Occipital lobe (tissue), 2 donors: Measurements from ENCODE around the gene SC5D. TPM values are rescaled to one million over a fixed set of nuclear protein-coding genes. Genes with fewer than 3 reads are reported as not detected.

ENCODE experiments used
- DNase-seq: peaks from one replicate; lab custom pipeline; 2025; lab: John Stamatoyannopoulos, UW
- total RNA-seq: library from RNA; depleted of rRNA; stranded (reverse); fragments of >200 nt; gene quantifications from one replicate; pipeline ENCODE4 v1.2.3, GENCODE V29; 2014

Gene SC5D
- total RNA-seq, 1 donor from 2014 or later = 159 TPM

DNA sequence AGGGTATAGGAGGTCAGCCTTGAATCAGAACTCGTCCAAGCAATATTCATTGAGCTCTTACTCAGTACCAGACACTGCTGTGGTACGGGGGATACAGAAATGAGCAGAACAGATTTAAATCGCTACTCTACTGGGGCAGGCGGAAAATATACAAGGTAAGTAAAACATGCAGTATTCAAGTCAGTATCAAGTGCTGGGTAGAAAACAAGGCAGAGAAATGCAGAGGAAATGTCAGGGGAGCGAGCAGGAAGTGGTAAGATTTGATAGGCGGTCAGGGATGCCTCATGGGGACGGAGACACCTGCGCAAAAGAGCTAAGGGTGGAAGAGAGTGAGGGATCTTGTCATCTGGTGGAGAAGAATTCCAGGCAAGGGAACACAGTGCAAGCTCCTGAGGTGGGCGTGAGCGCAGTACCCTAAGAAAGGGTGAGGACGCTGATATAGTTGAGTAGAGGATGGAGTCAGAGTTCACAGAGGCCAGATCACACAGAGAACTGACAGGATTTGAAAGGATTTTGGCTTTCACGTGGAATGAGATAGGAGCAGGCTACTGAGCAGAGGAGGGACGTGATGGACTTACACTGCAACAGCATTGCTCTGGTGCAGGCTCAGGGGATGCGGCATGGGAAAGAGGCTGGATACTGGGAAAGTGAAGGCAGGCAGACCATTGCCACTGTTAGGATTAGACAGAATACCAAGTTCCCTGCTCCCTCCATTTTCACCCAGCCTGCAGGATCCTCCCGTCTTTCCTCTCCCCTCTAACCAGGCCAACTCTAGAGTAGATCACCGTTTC lies 35.8 kb downstream of the SC5D start:
- DNase-seq = no peak

DNA sequence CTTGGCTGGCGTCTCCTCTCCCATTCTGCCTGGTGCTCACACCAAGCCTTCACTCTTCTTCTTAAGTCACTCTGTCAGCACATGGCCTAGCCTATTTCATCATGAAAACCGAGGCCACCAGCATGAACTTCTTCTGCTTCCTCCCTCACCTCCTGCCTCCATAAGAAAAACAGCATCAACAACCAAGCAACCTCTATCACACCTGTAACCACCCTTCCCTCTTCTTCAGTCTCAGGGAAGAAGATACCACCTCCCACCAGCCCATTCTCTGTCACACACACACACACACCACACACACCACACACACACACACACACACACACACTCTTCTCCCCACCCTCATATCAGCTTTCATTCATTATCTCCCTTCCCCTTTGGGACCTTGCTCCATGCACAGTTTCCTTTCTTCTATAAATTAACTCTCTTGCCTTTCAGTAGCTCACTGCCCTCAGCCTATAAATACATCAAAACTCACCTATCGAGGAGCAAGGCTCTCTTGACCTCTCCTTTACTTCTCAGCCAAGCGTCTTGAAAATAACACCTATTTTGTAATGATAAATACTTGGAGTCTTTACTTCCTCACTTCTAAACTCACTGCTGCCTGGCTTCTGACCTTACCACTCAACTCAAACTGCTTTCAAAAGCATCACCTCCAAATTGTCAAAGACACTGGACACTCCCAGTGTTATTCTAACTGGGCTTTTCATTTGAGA lies 36.6 kb downstream of the SC5D start:
- DNase-seq = no peak

DNA sequence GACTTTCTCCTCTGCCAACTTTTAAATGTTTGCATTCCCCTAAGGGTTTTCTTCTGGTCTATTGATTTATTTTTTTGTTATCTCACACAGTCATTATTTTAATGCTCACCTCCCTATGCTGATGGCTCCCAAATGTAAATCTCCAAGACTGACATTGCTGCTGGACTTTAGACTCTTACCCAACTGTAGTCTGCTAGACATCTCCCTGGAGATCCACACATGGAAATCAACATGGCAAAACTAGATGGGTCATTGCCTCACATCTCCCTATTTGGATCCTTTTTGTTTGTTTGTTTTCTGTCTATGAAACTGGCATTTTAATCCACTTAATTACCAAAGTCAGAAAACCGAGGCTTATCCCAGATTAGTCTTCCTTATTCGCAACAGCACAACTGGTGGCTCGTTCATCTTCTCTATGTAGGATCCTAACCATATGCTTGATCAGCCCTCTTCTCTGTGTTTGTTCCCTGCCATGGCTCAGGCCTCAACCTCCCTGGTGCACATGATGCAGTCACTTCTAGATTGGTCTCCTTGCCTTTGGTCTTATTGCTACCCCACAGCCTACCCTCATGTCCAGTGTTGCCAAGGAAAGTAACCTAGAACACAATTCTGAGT lies 37.3 kb downstream of the SC5D start:
- DNase-seq = no peak

GRCh38 chr11:121330614-121331435 lies 38.3 kb downstream of the SC5D start:
- DNase-seq = no peak

GRCh38 chr11:121334973-121335710 lies 42.6 kb downstream of the SC5D start:
- no peak for DNase-seq

- DNase-seq = no peak
These were observed 43.8 kb downstream of the SC5D start for GRCh38 chr11:121336279-121336937.

DNA sequence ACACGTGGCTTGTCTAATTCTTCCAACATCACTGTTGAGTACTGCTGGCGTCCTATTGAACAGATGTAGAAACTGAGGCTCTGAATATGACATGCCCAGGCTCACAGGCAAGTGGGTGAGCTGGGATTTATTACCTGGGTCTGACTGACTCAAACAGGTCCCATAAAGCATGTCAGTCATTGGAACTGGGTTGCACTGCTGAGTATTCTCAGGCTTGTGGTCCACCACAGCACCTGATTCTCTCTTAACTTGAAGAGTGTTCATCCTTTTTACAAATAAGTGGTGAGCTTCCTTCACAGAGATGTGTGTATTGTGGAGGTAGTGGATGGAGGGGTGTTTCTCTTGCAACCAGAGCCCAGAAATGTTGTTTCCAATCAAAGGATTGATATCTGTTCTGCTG lies 44.5 kb downstream of the SC5D start:
- DNase-seq = no peak

DNA sequence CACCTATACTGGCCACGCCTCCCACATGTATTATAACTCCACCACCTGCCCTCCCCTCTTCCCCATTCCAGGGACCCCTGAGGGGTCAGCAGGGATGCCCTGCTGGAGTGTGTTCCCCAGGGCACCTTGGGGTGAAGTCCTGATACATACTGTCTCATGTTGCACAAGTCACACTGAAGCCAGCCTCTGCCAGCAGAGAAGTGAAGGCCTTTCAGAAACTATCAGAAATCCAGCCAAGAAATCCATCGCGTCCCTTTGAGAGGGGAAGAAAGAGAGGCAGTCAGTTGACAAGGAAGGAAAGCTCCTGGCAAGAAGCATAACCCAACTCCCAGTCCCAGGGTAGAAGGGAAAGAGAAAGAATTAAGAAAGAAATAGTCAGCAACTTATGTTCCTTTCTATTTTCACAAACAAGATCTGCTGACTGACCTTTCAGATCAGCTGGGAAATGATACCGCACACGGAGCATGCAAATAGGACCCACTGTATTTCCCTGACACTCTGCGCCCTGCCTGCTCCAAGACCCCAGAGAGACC lies 45.2 kb downstream of the SC5D start:
- DNase-seq = no peak

- no peak for DNase-seq
These were observed 46.0 kb downstream of the SC5D start for GRCh38 chr11:121338536-121338935.

- no peak for DNase-seq
These were observed 47.5 kb downstream of the SC5D start for GRCh38 chr11:121340032-121340580.

DNA sequence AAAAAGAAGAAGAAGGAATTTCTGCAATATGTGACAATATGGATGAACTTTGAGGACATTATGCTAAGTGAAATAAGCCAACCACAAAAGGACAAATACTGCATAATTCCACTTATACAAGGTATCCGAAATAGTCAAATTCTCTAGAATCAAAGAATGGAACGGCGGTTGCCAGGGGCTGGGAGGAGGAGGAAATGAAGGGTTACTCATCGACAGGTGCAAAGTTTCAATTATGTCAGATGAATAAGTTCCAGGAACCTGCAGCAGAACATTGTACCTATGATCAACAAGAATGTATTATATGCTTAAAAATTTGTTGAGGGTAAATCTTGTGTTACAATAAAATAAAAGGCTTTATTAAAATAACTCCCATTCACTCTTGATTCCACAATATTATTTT lies 49.0 kb downstream of the SC5D start:
- no peak for DNase-seq

GRCh38 chr11:121344824-121345223 lies 52.3 kb downstream of the SC5D start:
- DNase-seq = no peak

DNA sequence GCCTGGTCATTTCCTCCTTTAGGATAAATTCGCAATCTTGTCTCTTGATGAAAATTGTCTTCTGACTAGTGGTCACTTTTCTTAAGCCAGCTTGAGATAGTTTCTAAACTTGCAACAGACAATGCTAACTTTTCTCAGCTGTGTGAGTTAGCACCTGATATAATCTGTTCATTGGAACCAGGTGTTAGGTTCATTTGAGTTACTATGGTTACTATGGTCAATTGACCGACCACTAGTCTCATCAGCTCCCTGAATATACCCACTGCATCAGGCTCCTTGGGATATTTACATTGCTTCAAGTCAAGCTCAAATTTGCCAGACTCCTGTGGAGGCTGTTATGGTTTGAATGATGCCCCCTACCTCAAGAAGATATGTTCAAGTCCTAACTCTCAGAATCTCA lies 54.5 kb downstream of the SC5D start:
- DNase-seq = no peak

GRCh38 chr11:121347813-121348212 lies 55.2 kb downstream of the SC5D start:
- DNase-seq = no peak

- no peak for DNase-seq
These were observed 55.8 kb downstream of the SC5D start for GRCh38 chr11:121348220-121348875.

DNA sequence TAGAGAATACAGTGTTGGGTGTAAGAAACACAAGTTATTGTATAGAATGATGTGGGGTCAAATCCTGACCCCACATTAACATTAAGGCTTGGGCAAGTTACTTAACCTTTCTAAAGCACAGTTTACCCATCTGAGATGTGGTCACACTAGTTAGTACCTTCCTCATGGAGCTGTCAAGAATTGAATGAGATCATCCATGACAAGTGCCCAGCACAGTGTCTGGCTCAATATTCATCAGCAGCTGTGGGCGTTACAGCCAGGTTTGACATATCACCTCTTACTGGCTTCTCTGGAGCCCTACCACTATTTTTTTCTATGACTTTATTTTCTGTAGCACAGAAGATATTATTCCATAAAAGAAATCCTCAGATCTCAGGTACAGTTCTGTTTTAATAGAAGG lies 57.2 kb downstream of the SC5D start:
- no peak for DNase-seq

DNA sequence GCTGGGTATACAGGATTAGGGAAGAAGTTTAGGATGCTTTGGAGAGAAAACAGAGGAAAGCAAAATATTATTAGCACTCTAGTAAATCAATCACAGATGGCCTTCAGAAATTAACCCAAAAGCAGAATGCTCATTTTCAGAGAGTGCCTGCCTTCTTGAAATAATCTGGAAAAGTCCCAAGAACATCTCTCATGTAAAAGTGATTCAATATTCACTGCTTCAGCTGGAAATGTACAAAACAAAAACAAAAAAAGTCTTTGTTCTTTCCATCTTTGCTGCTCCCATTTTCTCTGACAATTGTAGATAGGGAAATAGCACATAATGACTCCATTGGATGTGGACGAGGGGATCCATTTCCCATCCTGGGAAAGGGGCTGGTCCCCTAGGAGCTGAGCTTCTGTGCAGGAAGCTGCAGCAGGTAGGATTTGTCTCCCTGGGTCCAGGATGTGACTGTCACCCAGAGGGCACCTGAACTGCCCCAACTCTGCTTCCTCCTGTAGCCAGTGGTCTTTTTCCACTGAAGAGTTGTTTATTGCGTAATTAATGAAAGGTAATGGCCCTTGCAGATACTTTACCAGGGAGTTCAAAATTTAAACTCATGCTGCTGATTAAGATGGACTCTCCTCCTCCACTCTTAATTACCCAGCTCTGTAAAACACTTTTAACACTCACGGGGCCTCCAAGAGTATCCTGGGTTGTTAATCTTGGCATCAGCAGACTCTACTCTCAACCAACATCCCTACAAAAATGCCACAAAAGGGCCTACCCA lies 57.9 kb downstream of the SC5D start:
- DNase-seq = no peak

DNA sequence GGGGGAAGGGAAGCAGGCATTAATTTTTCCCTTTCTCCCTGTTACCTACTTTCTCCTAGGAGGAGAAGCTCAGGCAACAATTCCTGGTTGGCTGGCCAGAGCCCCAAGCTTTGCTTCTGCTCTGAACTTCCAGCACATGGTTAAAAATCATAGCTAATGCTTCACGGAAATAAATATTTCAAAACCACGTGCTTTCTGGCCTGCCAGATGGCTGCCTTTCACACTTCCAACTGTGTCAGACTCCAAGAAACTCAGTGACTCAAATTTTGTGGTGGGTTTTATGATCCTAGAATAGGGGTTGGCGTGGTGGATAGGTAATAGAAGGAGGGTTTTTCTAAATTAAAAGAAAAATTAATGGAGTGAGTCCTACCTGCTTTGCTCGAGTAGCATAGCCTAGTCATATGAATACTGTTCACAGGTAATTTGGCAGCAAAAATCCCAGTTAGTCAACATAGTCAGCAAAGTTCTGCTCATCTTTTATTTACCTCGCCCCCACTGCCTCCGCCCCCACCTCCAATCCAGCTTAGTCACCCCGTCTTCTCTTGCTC lies 58.6 kb downstream of the SC5D start:
- DNase-seq = no peak
